ENCODE results near the gene REELD1. TPM values are rescaled to one million over a fixed set of nuclear protein-coding genes. Genes with fewer than 3 reads are reported as not detected.

REELD1 gene
- total RNA-seq, 1 experiment from 2014 or later = not detected

DNA sequence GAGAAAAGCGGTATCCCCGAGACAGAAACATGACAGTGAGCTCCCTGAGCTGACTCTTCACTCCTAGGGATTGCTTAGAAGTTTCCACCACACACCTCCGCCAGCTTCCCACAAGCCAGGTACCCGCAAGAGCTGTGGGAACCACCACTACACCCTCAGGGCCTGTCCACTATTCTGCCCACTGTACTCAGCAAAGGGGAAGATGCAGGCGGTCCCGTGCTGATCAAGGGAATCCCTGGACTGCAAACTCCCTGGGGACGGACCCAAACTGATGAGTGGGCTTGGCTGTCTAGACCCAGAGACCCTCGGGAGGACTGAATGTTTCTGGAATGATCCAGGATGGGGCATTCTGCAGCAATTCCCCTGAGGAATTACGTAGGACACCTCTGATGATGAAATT, 30.2 kb downstream of the REELD1 start:
- no TSS peak for BruUV-seq (replicated peaks)
- Mint-ChIP-seq H3K36me3 (ENCODE audit: insufficient read depth, unreplicated experiment) (no peaks in the 10 kb centered on the region), H3K4me1 (ENCODE audit: insufficient read depth, unreplicated experiment) (peaks cover 19% of the 10 kb centered on the region), H3K27ac (ENCODE audit: low read depth, unreplicated experiment) (no peak overlapping the region), H3K9me3 (ENCODE audit: unreplicated experiment) (no peaks in the 10 kb centered on the region), H3K4me3 (ENCODE audit: unreplicated experiment) (no peak overlapping the region), H3K27me3 (ENCODE audit: insufficient read depth, unreplicated experiment) (no peaks in the 10 kb centered on the region)
- POLR2A ChIA-PET = no interaction called here
- no peak for TF ChIP-seq CTCF (IDR thresholded peaks at IDR 0.05; ENCODE audit: unreplicated experiment)
- CTCF ChIA-PET = interaction anchor here (0.6 to 1.1 kb wide), 6 partner anchors 14 to 853 kb away, joined by 3 to 4 read pairs (median 3); no protein-coding TSS in a partner anchor
- no peak for DNase-seq (ENCODE audit: unreplicated experiment)
- intact Hi-C loops (cut with micrococcal nuclease) = no loop called here

DNA sequence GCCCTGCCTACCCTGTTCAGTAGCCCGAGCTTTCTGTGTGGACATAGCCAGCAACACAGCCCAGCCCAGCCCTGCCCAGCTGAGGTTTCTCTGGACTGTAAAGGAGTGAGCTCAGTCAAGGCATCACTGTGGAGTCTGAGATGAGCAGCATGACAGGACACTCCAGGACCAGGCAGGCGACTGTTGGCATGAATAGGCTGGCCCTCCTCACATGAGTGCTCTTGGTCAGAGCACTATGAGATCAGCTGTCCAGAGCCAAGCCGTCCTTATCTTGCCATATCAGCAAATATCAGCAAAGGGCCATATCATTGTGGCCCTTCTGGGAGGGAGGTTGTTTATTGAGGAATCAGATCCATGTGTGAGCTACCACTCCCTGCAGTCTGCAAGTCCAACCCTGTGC, 30.9 kb downstream of the REELD1 start:
- no TSS peak for BruUV-seq (replicated peaks)
- Mint-ChIP-seq H3K36me3 (ENCODE audit: insufficient read depth, unreplicated experiment) (no peaks in the 10 kb centered on the region), H3K27me3 (ENCODE audit: insufficient read depth, unreplicated experiment) (no peaks in the 10 kb centered on the region), H3K9me3 (ENCODE audit: unreplicated experiment) (no peaks in the 10 kb centered on the region), H3K27ac (ENCODE audit: low read depth, unreplicated experiment) (no peak overlapping the region), H3K4me1 (ENCODE audit: insufficient read depth, unreplicated experiment) (peaks cover 19% of the 10 kb centered on the region), H3K4me3 (ENCODE audit: unreplicated experiment) (no peak overlapping the region)
- POLR2A ChIA-PET = no interaction called here
- DNase-seq (ENCODE audit: unreplicated experiment) = no peak
- no peak for TF ChIP-seq CTCF (IDR thresholded peaks at IDR 0.05; ENCODE audit: unreplicated experiment)
- CTCF ChIA-PET = interaction anchor here (1.0 kb wide), 1 partner anchor 774 kb away, joined by 3 read pairs; no protein-coding TSS in a partner anchor
- intact Hi-C loops (cut with micrococcal nuclease) = no loop called here

GRCh38 chr4:146245850-146246249, 31.5 kb downstream of the REELD1 start:
- no peaks in the 10 kb centered on the region for H3K27me3 Mint-ChIP-seq (ENCODE audit: insufficient read depth, unreplicated experiment)
- ChIA-PET POLR2A (no interaction called here), CTCF (no interaction called here)

GRCh38 chr4:146246381-146246780, 32.0 kb downstream of the REELD1 start:
- CTCF ChIA-PET = no interaction called here

More at GRCh38 chr4:146245850-146246249, 31.5 kb downstream of the REELD1 start:
- Mint-ChIP-seq H3K4me3 (ENCODE audit: unreplicated experiment) (no peak overlapping the region), H3K4me1 (ENCODE audit: insufficient read depth, unreplicated experiment) (peaks cover 18% of the 10 kb centered on the region), H3K9me3 (ENCODE audit: unreplicated experiment) (no peaks in the 10 kb centered on the region), H3K36me3 (ENCODE audit: insufficient read depth, unreplicated experiment) (no peaks in the 10 kb centered on the region), H3K27ac (ENCODE audit: low read depth, unreplicated experiment) (no peak overlapping the region)
- TF ChIP-seq CTCF (IDR thresholded peaks at IDR 0.05; ENCODE audit: unreplicated experiment) = no peak
- DNase-seq (ENCODE audit: unreplicated experiment) = no peak
- intact Hi-C loops (cut with micrococcal nuclease) = no loop called here
- BruUV-seq (replicated peaks) = no TSS peak

More at GRCh38 chr4:146246381-146246780, 32.0 kb downstream of the REELD1 start:
- BruUV-seq (replicated peaks) = no TSS peak
- H3K27me3 Mint-ChIP-seq (ENCODE audit: insufficient read depth, unreplicated experiment) = no peaks in the 10 kb centered on the region
- no peak overlapping the region for H3K27ac Mint-ChIP-seq (ENCODE audit: low read depth, unreplicated experiment)
- intact Hi-C loops (cut with micrococcal nuclease) = no loop called here
- TF ChIP-seq CTCF (IDR thresholded peaks at IDR 0.05; ENCODE audit: unreplicated experiment) = no peak
- no peaks in the 10 kb centered on the region for H3K36me3 Mint-ChIP-seq (ENCODE audit: insufficient read depth, unreplicated experiment)
- DNase-seq (ENCODE audit: unreplicated experiment) = no peak
- H3K4me3 Mint-ChIP-seq (ENCODE audit: unreplicated experiment) = no peak overlapping the region
- POLR2A ChIA-PET = no interaction called here
- H3K9me3 Mint-ChIP-seq (ENCODE audit: unreplicated experiment) = no peaks in the 10 kb centered on the region
- peaks cover 13% of the 10 kb centered on the region for H3K4me1 Mint-ChIP-seq (ENCODE audit: insufficient read depth, unreplicated experiment)
